Endodermal cell (in vitro differentiated cells): ENCODE measurements around the gene ABI2. TPM values are rescaled to one million over a fixed set of nuclear protein-coding genes. Genes with fewer than 3 reads are reported as not detected.

Experiments
- DNase-seq: peaks from one replicate; pipeline ENCODE4 v3.0.0-alpha.2; 2017
- H3K27ac ChIP-seq: 2 replicates; pipeline ENCODE4 v1.5.1; 2013; ENCODE audit warnings: mild to moderate bottlenecking, low read depth, low read length, moderate library complexity
- H3K27me3 ChIP-seq: 2 replicates; pipeline ENCODE4 v1.6.1; 2013; ENCODE audit warnings: mild to moderate bottlenecking, low read length, moderate library complexity; ENCODE audit not compliant: insufficient read depth, control insufficient read depth, poor library complexity, severe bottlenecking
- H3K36me3 ChIP-seq: 2 replicates; pipeline ENCODE4 v1.7.0; 2013; ENCODE audit warnings: mild to moderate bottlenecking, low read length, moderate library complexity; ENCODE audit not compliant: control insufficient read depth, insufficient read depth
- H3K4me1 ChIP-seq: one replicate; pipeline ENCODE4 v1.7.0; 2013; ENCODE audit warnings: low read length; ENCODE audit not compliant: control insufficient read depth, insufficient read depth
- H3K4me3 ChIP-seq: 2 replicates; pipeline ENCODE4 v1.5.1; 2013; ENCODE audit warnings: mild to moderate bottlenecking, low read length, moderate library complexity
- H3K9ac ChIP-seq: 2 replicates; pipeline ENCODE4 v1.6.1; 2013; ENCODE audit warnings: mild to moderate bottlenecking, low read length, moderate library complexity; ENCODE audit not compliant: poor library complexity, severe bottlenecking; ENCODE audit errors: extremely low read depth
- H3K9me3 ChIP-seq: 2 replicates; pipeline ENCODE4 v1.6.1; 2013; ENCODE audit warnings: mild to moderate bottlenecking, low read length, moderate library complexity; ENCODE audit not compliant: control insufficient read depth
- H3K27ac Mint-ChIP-seq: 2 replicates; pipeline ENCODE4 v1.8.0; 2020; ENCODE audit warnings: mixed read lengths
- H3K27me3 Mint-ChIP-seq: 2 replicates; pipeline ENCODE4 v1.8.0; 2021; ENCODE audit warnings: mild to moderate bottlenecking, mixed read lengths; ENCODE audit not compliant: insufficient read depth
- H3K36me3 Mint-ChIP-seq: 2 replicates; pipeline ENCODE4 v1.8.0; 2020; ENCODE audit warnings: low read depth, mixed read lengths
- H3K4me1 Mint-ChIP-seq: 2 replicates; pipeline ENCODE4 v1.8.0; 2020; ENCODE audit warnings: mixed read lengths
- H3K4me3 Mint-ChIP-seq: 2 replicates; pipeline ENCODE4 v1.8.0; 2020; ENCODE audit warnings: mild to moderate bottlenecking, moderate library complexity, mixed read lengths
- H3K9me3 Mint-ChIP-seq: 2 replicates; pipeline ENCODE4 v1.8.0; 2020; ENCODE audit warnings: mild to moderate bottlenecking, mixed read lengths
- WGBS, 2 experiments: methylation state at CpG; one replicate each; pipeline versions ENCODE4 v1.1.5 to v1.1.7; 2013; ENCODE audit warnings: missing lambda C conversion rate in 2 of 2, mixed read lengths in 1 of 2; ENCODE audit not compliant: insufficient coverage in 1 of 2, insufficient read length in 1 of 2; 5-methylcytosine and 5-hydroxymethylcytosine counted together
- total RNA-seq, 2 donors: library from RNA; stranded (reverse); fragmentation: NEBNext Ultra II Directional in 1 of 2; extraction: Animal tissue kit (Norgen Biotek cat#: 25700) in 1 of 2; gene quantifications; 2 replicates in 1 of 2; 3 replicates in 1 of 2; pipeline ENCODE4 v1.2.1, GENCODE V29; 2021
- TF ChIP-seq, protein P1 (sequence below): fragments of 200-600 bp; sonication (generic); conservative IDR thresholded peaks from 2 replicates; pipeline ENCODE4 v1.5.0; 2021; ENCODE audit warnings: antibody characterized with exemption, mild to moderate bottlenecking

Gene ABI2
- total RNA-seq, 2 donors from 2014 or later, result 115 to 139 TPM

DNA sequence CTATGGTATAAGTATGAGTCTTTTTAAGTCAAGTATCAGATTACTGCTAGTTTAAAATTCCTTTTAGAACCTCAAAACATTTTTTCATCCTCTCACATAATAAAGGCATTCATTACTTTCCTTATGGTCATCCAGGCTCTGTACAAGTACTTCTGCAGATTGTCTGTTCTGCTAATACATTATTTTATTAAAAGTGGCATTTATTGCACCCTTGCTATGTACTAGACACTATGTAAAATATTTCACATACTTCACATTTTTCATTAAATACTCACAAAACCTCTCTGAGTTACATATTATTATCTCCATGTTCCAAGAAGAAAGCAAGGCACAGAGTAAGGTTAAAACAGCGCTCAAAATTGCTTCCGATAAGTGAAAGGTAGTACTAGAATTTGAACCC is 122.8 kb downstream of the ABI2 start:
- H3K4me3 ChIP-seq, result no peak overlapping the region
- WGBS, 2 experiments, result 89 to 100% methylated on average over 2 of the region's 2 CpGs
- no peak overlapping the region for H3K27ac Mint-ChIP-seq
- no peaks in the 10 kb centered on the region for H3K27me3 ChIP-seq
- peaks cover 80% of the 10 kb centered on the region for H3K36me3 ChIP-seq
- peaks cover 22% of the 10 kb centered on the region for H3K36me3 Mint-ChIP-seq
- no peaks in the 10 kb centered on the region for H3K27me3 Mint-ChIP-seq
- no peak overlapping the region for H3K9ac ChIP-seq
- no peaks in the 10 kb centered on the region for H3K9me3 ChIP-seq
- no peaks in the 10 kb centered on the region for H3K9me3 Mint-ChIP-seq
- no peak overlapping the region for H3K4me3 Mint-ChIP-seq
- no peak for DNase-seq
- no peak overlapping the region for H3K27ac ChIP-seq
- no peaks in the 10 kb centered on the region for H3K4me1 Mint-ChIP-seq
- no peaks in the 10 kb centered on the region for H3K4me1 ChIP-seq
- TF ChIP-seq, protein P1, sequence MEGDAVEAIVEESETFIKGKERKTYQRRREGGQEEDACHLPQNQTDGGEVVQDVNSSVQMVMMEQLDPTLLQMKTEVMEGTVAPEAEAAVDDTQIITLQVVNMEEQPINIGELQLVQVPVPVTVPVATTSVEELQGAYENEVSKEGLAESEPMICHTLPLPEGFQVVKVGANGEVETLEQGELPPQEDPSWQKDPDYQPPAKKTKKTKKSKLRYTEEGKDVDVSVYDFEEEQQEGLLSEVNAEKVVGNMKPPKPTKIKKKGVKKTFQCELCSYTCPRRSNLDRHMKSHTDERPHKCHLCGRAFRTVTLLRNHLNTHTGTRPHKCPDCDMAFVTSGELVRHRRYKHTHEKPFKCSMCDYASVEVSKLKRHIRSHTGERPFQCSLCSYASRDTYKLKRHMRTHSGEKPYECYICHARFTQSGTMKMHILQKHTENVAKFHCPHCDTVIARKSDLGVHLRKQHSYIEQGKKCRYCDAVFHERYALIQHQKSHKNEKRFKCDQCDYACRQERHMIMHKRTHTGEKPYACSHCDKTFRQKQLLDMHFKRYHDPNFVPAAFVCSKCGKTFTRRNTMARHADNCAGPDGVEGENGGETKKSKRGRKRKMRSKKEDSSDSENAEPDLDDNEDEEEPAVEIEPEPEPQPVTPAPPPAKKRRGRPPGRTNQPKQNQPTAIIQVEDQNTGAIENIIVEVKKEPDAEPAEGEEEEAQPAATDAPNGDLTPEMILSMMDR, result no peak

DNA sequence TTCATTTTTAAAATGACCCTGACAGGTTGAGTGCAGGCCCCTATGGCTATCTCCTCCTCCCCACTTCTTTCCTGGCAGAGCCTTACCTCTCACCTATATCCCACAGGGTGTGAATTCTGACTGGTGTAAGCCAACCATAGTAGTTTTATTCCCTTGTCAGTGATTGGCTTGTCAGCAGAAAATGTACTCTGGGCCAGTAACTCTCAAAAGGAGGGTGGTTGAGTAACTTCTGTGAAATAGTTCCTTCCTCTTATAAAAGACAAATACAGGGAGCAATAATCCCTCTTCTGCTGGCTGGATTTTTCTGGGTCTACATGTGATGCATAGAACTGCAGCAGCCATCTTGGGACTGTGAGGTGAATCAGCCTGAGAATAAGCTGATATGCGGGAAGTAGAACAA is 123.5 kb downstream of the ABI2 start:
- Histone ChIP-seq H3K27ac (no peak overlapping the region), H3K36me3 (peaks cover 77% of the 10 kb centered on the region), H3K27me3 (no peaks in the 10 kb centered on the region), H3K4me1 (no peaks in the 10 kb centered on the region), H3K9me3 (no peaks in the 10 kb centered on the region), H3K9ac (no peak overlapping the region), H3K4me3 (no peak overlapping the region)
- TF ChIP-seq, protein P1, result no peak
- H3K27me3 Mint-ChIP-seq, result no peaks in the 10 kb centered on the region
- H3K9me3 Mint-ChIP-seq, result no peaks in the 10 kb centered on the region
- WGBS, 2 experiments, result 87 to 100% methylated on average over 1 of the region's 1 CpG
- H3K4me3 Mint-ChIP-seq, result no peak overlapping the region
- H3K27ac Mint-ChIP-seq, result no peak overlapping the region
- peaks cover 19% of the 10 kb centered on the region for H3K36me3 Mint-ChIP-seq
- DNase-seq, result no peak
- H3K4me1 Mint-ChIP-seq, result no peaks in the 10 kb centered on the region

DNA sequence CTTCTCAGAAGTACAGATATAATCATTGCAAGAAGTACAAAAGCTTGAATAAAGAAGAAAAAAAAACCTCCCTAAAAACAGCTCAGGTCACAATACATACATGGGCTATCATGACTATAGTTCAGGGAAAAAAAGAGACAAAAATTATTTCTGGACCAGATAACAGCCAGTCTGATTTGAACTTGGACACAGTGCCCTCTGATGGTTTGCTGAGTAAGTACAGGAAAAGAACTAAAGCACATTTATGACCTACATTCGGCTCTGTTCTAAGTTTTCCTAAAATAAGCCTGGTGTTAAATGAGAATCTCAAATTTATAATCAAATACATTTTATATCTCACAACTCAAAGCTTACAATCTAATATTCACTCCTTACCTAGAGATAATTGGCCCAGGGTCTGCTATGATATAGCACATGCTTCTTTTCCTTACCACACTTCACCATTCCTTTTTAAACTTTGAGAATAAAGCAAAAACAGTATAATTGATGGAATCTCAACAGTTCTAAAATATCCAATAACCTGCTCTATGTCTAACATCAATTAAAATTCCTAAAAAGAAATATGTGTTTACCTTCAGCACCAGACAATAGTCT is 125.8 kb downstream of the ABI2 start:
- H3K36me3 ChIP-seq, result peaks cover 71% of the 10 kb centered on the region
- no peaks in the 10 kb centered on the region for H3K27me3 Mint-ChIP-seq
- no peak overlapping the region for H3K4me3 Mint-ChIP-seq
- H3K27me3 ChIP-seq, result no peaks in the 10 kb centered on the region
- H3K4me1 Mint-ChIP-seq, result no peaks in the 10 kb centered on the region
- H3K27ac ChIP-seq, result no peak overlapping the region
- H3K4me3 ChIP-seq, result no peak overlapping the region
- H3K4me1 ChIP-seq, result no peaks in the 10 kb centered on the region
- H3K9me3 ChIP-seq, result no peaks in the 10 kb centered on the region
- H3K9ac ChIP-seq, result no peak overlapping the region
- H3K9me3 Mint-ChIP-seq, result no peaks in the 10 kb centered on the region
- TF ChIP-seq, protein P1, result peak; percentile 84
- H3K36me3 Mint-ChIP-seq, result peaks cover 25% of the 10 kb centered on the region
- H3K27ac Mint-ChIP-seq, result no peak overlapping the region
- no peak for DNase-seq
- WGBS, 2 experiments, result 46% methylated on average over 1 of the region's 1 CpG; no CpG with 5 or more reads in 1 of the 2 experiments
